ENCODE data around the gene STYX. TPM values are rescaled to one million over a fixed set of nuclear protein-coding genes. Genes with fewer than 3 reads are reported as not detected.

STYX gene
- total RNA-seq, 1 experiment from 2014 or later = 16.3 TPM

GRCh38 chr14:52741865-52742264 lies 11.9 kb downstream of the STYX start:
- TF ChIP-seq POLR2AphosphoS5 (IDR thresholded peaks at IDR 0.05; ENCODE audit: low read depth, low read length) (no peak), MAX (IDR thresholded peaks at IDR 0.05) (no peak), CEBPB (IDR thresholded peaks at IDR 0.05; ENCODE audit: low read depth) (no peak)
- POLR2A ChIA-PET = no interaction called here
- no peaks in the 10 kb centered on the region for H3K27me3 ChIP-seq (ENCODE audit: insufficient read depth, low read length)

DNA sequence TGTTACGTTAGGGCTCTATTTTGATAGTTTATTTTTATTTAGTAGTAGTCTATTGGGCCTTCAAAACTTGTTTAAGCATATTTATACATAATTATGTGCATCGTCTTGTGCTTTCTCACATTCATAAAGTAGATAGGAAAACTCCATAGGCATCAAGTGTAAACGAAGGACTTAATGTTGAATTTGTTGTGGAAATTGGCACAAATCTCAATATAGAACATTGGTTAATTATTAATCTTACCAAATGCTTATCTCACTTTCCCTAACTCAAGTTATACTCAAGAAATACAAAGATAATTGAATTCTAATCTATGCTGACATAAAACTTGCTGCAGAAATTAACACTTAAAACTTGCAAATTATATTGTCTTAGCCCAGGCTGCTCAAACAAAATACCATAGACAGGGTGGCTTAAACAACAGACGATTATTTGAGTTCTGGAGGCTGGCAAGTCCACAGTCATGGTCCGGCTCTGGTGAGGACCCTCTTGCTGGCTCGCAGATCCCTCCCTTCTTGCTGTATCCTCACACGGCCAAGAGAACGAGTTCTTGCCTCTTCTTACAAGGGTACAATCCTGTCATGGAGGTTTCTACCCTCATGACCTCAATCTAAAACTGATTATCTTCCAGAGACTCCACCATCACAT lies 18.8 kb downstream of the STYX start:
- peaks cover 0 to 6% of the 10 kb centered on the region in 2 experiments; a peak in 1 of 4 replicates for H3K4me1 ChIP-seq (ENCODE audit: control insufficient read depth in 1 of 2, insufficient read depth in 2 of 2, low read length in 2 of 2)
- POLR2A ChIA-PET = no interaction called here
- BruUV-seq (replicated peaks) = no TSS peak

More at GRCh38 chr14:52741865-52742264, 11.9 kb downstream of the STYX start:
- H3K79me2 ChIP-seq (ENCODE audit: insufficient read depth, low read length) = peaks cover 34% of the 10 kb centered on the region
- H3K9me2 ChIP-seq (ENCODE audit: insufficient read depth) = no peaks in the 10 kb centered on the region
- no peak overlapping the region for H3K27ac ChIP-seq (ENCODE audit: low read depth, low read length)
- no peaks in the 10 kb centered on the region for H3K9me3 ChIP-seq (ENCODE audit: control insufficient read depth in 1 of 2, insufficient read depth in 1 of 2, low read depth in 1 of 2, low read length in 2 of 2)
- peaks cover 0 to 6% of the 10 kb centered on the region in 2 experiments; a peak in 1 of 4 replicates for H3K4me1 ChIP-seq (ENCODE audit: control insufficient read depth in 1 of 2, insufficient read depth in 2 of 2, low read length in 2 of 2)
- BruUV-seq (replicated peaks) = no TSS peak
- H3K4me2 ChIP-seq (ENCODE audit: low read length) = no peak overlapping the region
- ATAC-seq = no peak
- H3K4me3 ChIP-seq (replicated peaks in 1 of 2; ENCODE audit: low read depth in 1 of 2, low read length in 2 of 2) = no peak overlapping the region
- H4K20me1 ChIP-seq (ENCODE audit: insufficient read depth) = no peaks in the 10 kb centered on the region
- RAD21 ChIA-PET (ENCODE audit: low non-redundant PET in 1 of 2, low total read pairs in 2 of 2, uncharacterized antibody in 2 of 2, unreplicated experiment in 2 of 2) = no interaction called here
- no peak overlapping the region for H3K9ac ChIP-seq (ENCODE audit: low read length)
- CTCF ChIA-PET = interaction anchor here (1.2 kb wide), 1 partner anchor 12 kb away, joined by 4 read pairs; the partner anchor contains the start of gene STYX
- no peak overlapping the region for H2AFZ ChIP-seq (ENCODE audit: low read depth, low read length, poor library complexity, severe bottlenecking)
- no peak for DNase-seq (ENCODE audit: low read depth, low spot score)
- intact Hi-C loops (cut with micrococcal nuclease) = no loop called here
- no peaks in the 10 kb centered on the region; a peak in 1 of 4 replicates for H3K36me3 ChIP-seq (ENCODE audit: control insufficient read depth in 1 of 2, insufficient read depth in 2 of 2, low read length in 2 of 2)

More for the DNA sequence above, 18.8 kb downstream of the STYX start:
- Histone ChIP-seq H3K27me3 (ENCODE audit: insufficient read depth, low read length) (no peaks in the 10 kb centered on the region), H2AFZ (ENCODE audit: low read depth, low read length, poor library complexity, severe bottlenecking) (no peak overlapping the region), H3K36me3 (ENCODE audit: control insufficient read depth in 1 of 2, insufficient read depth in 2 of 2, low read length in 2 of 2) (no peaks in the 10 kb centered on the region; a peak in 1 of 4 replicates), H3K9me3 (ENCODE audit: control insufficient read depth in 1 of 2, insufficient read depth in 1 of 2, low read depth in 1 of 2, low read length in 2 of 2) (no peaks in the 10 kb centered on the region), H3K27ac (ENCODE audit: low read depth, low read length) (no peak overlapping the region), H4K20me1 (ENCODE audit: insufficient read depth) (no peaks in the 10 kb centered on the region), H3K79me2 (ENCODE audit: insufficient read depth, low read length) (no peaks in the 10 kb centered on the region), H3K4me2 (ENCODE audit: low read length) (no peak overlapping the region), H3K9me2 (ENCODE audit: insufficient read depth) (no peaks in the 10 kb centered on the region), H3K4me3 (replicated peaks in 1 of 2; ENCODE audit: low read depth in 1 of 2, low read length in 2 of 2) (no peak overlapping the region), H3K9ac (ENCODE audit: low read length) (no peak overlapping the region)
- ATAC-seq (no peak), DNase-seq (ENCODE audit: low read depth, low spot score) (no peak)
- ChIA-PET CTCF (no interaction called here), RAD21 (ENCODE audit: low non-redundant PET in 1 of 2, low total read pairs in 2 of 2, uncharacterized antibody in 2 of 2, unreplicated experiment in 2 of 2) (no interaction called here)
- intact Hi-C loops (cut with micrococcal nuclease) = no loop called here
- TF ChIP-seq CEBPB (IDR thresholded peaks at IDR 0.05; ENCODE audit: low read depth) (no peak), EGR1 (IDR thresholded peaks at IDR 0.05; ENCODE audit: low read depth) (no peak), SP1 (IDR thresholded peaks at IDR 0.05; ENCODE audit: low read depth) (no peak), REST (IDR thresholded peaks at IDR 0.05; ENCODE audit: low read depth) (no peak), TCF7L2 (IDR thresholded peaks at IDR 0.05; ENCODE audit: borderline replicate concordance, extremely low read depth, insufficient read depth, insufficient read length) (no peak)
